Stimulated activated CD8-positive, alpha-beta memory T cell treated with anti-CD3 and anti-CD28 coated beads, Interleukin-4, amount 100 ng/mL, for 4 hours (primary cell): Measurements from ENCODE around the gene USP17L21.
A peak's percentile ranks its signal among the peaks of the same experiment; 100 is the strongest.
"Not testable (repeated sequence)": the region's sequence is repeated elsewhere in the genome, so short reads cannot be mapped to it uniquely, and the experiment has no call there.

ENCODE experiments used
- DNase-seq, 2 donors: peaks; one replicate each; pipeline ENCODE4 v3.0.0-alpha.2; 2020; ENCODE audit warnings: low read depth in 2 of 2, low spot score in 1 of 2

The USP17L21 gene, protein sequence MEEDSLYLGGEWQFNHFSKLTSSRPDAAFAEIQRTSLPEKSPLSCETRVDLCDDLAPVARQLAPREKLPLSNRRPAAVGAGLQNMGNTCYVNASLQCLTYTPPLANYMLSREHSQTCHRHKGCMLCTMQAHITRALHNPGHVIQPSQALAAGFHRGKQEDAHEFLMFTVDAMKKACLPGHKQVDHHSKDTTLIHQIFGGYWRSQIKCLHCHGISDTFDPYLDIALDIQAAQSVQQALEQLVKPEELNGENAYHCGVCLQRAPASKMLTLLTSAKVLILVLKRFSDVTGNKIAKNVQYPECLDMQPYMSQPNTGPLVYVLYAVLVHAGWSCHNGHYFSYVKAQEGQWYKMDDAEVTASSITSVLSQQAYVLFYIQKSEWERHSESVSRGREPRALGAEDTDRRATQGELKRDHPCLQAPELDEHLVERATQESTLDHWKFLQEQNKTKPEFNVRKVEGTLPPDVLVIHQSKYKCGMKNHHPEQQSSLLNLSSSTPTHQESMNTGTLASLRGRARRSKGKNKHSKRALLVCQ

DNA sequence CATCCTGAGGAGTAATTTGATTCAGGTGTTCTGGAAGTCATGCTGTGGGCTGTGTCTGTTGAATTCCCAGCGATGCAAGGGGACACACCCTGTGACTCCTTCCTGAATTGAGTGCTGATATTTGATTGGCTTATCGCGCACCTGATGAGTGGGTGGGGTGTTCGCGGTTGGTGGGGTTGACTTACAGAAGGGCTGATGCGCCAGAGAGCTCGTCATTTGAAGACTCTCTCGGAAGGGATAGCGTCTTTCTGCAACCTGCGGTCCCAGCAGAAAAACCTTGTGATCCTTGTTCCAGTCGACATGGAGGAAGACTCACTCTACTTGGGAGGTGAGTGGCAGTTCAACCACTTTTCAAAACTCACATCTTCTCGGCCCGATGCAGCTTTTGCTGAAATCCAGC lies at the start of gene USP17L21:
TSS of gene USP17L21 (plus strand) at position 301 of the 400 bp plus-strand sequence. CDS start at position 301, 0 bp downstream.
- DNase-seq, result not testable (repeated sequence)

DNA sequence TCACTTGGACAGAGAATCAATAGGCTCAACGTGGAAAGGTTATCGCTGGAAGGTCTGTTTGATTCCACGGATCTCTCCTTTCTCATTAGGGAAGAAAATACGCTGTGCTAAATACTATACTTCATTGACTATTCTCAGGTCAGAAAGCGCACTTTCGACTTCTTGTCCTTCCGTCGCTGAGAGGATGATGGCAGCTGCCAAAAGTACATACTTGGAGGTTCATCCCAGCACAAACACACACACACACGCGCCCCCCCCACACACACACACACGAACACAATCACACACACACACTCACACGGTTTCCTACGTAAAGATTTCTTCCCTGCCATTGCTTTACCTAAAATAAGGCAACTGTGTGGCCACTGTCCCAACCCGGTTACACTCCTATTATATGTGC lies 48.0 kb upstream of the USP17L21 start:
- DNase-seq, result not testable (repeated sequence)

DNA sequence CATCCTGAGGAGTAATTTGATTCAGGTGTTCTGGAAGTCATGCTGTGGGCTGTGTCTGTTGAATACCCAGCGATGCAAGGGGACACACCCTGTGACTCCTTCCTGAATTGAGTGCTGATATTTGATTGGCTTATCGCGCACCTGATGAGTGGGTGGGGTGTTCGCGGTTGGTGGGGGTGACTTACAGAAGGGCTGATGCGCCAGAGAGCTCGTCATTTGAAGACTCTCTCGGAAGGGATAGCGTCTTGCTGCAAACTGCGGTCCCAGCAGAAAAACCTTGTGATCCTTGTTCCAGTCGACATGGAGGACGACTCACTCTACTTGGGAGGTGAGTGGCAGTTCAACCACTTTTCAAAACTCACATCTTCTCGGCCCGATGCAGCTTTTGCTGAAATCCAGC lies 47.6 kb upstream of the USP17L21 start, which contains the start of gene USP17L11:
TSS of gene USP17L11 (plus strand) at position 301 of the 400 bp plus-strand sequence. CDS start at position 301, 0 bp downstream.
- not testable (repeated sequence) for DNase-seq

DNA sequence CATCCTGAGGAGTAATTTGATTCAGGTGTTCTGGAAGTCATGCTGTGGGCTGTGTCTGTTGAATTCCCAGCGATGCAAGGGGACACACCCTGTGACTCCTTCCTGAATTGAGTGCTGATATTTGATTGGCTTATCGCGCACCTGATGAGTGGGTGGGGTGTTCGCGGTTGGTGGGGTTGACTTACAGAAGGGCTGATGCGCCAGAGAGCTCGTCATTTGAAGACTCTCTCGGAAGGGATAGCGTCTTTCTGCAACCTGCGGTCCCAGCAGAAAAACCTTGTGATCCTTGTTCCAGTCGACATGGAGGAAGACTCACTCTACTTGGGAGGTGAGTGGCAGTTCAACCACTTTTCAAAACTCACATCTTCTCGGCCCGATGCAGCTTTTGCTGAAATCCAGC lies 42.8 kb upstream of the USP17L21 start, which contains the start of gene USP17L12:
TSS of gene USP17L12 (plus strand) at position 301 of the 400 bp plus-strand sequence. CDS start at position 301, 0 bp downstream.
- DNase-seq, result not testable (repeated sequence)

DNA sequence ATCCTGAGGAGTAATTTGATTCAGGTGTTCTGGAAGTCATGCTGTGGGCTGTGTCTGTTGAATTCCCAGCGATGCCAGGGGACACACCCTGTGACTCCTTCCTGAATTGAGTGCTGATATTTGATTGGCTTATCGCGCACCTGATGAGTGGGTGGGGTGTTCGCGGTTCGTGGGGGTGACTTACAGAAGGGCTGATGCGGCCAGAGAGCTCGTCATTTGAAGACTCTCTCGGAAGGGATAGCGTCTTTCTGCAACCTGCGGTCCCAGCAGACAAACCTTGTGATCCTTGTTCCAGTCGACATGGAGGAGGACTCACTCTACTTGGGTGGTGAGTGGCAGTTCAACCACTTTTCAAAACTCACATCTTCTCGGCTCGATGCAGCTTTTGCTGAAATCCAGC lies 38.1 kb upstream of the USP17L21 start, which contains the start of gene USP17L13:
TSS of gene USP17L13 (plus strand) at position 301 of the 400 bp plus-strand sequence. CDS start at position 301, 0 bp downstream.
- not testable (repeated sequence) for DNase-seq

DNA sequence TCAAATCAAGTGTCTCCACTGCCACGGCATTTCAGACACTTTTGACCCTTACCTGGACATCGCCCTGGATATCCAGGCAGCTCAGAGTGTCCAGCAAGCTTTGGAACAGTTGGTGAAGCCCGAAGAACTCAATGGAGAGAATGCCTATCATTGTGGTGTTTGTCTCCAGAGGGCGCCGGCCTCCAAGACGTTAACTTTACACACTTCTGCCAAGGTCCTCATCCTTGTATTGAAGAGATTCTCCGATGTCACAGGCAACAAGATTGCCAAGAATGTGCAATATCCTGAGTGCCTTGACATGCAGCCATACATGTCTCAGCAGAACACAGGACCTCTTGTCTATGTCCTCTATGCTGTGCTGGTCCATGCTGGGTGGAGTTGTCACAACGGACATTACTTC lies 32.4 kb upstream of the USP17L21 start:
- not testable (repeated sequence) for DNase-seq

DNA sequence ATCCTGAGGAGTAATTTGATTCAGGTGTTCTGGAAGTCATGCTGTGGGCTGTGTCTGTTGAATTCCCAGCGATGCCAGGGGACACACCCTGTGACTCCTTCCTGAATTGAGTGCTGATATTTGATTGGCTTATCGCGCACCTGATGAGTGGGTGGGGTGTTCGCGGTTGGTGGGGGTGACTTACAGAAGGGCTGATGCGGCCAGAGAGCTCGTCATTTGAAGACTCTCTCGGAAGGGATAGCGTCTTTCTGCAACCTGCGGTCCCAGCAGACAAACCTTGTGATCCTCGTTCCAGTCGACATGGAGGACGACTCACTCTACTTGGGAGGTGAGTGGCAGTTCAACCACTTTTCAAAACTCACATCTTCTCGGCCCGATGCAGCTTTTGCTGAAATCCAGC lies 28.6 kb upstream of the USP17L21 start, which contains the start of gene USP17L15:
TSS of gene USP17L15 (plus strand) at position 301 of the 400 bp plus-strand sequence. CDS start at position 301, 0 bp downstream.
- not testable (repeated sequence) for DNase-seq

DNA sequence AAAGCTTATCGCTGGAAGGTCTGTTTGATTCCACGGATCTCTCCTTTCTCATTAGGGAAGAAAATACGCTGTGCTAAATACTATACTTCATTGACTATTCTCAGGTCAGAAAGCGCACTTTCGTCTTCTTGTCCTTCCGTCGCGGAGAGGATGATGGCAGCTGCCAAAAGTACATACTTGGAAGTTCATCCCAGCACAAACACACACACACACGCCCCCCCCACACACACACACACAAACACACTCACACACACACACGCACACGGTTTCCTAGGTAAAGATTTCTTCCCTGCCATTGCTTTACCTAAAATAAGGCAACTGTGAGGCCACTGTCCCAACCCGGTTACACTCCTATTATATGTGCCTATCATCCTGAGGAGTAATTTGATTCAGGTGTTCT lies 24.2 kb upstream of the USP17L21 start:
- not testable (repeated sequence) for DNase-seq

DNA sequence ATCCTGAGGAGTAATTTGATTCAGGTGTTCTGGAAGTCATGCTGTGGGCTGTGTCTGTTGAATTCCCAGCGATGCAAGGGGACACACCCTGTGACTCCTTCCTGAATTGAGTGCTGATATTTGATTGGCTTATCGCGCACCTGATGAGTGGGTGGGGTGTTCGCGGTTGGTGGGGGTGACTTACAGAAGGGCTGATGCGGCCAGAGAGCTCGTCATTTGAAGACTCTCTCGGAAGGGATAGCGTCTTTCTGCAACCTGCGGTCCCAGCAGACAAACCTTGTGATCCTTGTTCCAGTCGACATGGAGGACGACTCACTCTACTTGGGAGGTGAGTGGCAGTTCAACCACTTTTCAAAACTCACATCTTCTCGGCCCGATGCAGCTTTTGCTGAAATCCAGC lies 19.1 kb upstream of the USP17L21 start, which contains the start of gene USP17L17:
TSS of gene USP17L17 (plus strand) at position 301 of the 400 bp plus-strand sequence. CDS start at position 301, 0 bp downstream.
- DNase-seq, result not testable (repeated sequence)

DNA sequence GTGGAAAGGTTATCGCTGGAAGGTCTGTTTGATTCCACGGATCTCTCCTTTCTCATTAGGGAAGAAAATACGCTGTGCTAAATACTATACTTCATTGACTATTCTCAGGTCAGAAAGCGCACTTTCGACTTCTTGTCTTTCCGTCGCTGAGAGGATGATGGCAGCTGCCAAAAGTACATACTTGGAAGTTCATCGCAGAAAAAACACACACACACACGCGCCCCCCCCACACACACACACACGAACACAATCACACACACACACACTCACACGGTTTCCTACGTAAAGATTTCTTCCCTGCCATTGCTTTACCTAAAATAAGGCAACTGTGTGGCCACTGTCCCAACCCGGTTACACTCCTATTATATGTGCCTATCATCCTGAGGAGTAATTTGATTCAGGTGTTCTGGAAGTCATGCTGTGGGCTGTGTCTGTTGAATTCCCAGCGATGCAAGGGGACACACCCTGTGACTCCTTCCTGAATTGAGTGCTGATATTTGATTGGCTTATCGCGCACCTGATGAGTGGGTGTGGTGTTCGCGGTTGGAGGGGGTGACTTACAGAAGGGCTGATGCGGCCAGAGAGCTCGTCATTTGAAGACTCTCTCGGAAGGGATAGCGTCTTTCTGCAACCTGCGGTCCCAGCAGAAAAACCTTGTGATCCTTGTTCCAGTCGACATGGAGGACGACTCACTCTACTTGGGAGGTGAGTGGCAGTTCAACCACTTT lies 14.6 kb upstream of the USP17L21 start, which contains the start of gene USP17L18:
TSS of gene USP17L18 (plus strand) at position 678 of the 728 bp plus-strand sequence. CDS start at position 678, 0 bp downstream.
- DNase-seq, result peak in 1 of 2 donors; percentile 0

DNA sequence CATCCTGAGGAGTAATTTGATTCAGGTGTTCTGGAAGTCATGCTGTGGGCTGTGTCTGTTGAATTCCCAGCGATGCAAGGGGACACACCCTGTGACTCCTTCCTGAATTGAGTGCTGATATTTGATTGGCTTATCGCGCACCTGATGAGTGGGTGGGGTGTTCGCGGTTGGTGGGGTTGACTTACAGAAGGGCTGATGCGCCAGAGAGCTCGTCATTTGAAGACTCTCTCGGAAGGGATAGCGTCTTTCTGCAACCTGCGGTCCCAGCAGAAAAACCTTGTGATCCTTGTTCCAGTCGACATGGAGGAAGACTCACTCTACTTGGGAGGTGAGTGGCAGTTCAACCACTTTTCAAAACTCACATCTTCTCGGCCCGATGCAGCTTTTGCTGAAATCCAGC lies 9.6 kb upstream of the USP17L21 start, which contains the start of gene USP17L19:
TSS of gene USP17L19 (plus strand) at position 301 of the 400 bp plus-strand sequence. CDS start at position 301, 0 bp downstream.
- DNase-seq, result not testable (repeated sequence)

DNA sequence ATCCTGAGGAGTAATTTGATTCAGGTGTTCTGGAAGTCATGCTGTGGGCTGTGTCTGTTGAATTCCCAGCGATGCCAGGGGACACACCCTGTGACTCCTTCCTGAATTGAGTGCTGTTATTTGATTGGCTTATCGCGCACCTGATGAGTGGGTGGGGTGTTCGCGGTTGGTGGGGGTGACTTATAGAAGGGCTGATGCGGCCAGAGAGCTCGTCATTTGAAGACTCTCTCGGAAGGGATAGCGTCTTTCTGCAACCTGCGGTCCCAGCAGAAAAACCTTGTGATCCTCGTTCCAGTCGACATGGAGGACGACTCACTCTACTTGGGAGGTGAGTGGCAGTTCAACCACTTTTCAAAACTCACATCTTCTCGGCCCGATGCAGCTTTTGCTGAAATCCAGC lies 4.8 kb upstream of the USP17L21 start, which contains the start of gene USP17L20:
TSS of gene USP17L20 (plus strand) at position 301 of the 400 bp plus-strand sequence. CDS start at position 301, 0 bp downstream.
- not testable (repeated sequence) for DNase-seq

DNA sequence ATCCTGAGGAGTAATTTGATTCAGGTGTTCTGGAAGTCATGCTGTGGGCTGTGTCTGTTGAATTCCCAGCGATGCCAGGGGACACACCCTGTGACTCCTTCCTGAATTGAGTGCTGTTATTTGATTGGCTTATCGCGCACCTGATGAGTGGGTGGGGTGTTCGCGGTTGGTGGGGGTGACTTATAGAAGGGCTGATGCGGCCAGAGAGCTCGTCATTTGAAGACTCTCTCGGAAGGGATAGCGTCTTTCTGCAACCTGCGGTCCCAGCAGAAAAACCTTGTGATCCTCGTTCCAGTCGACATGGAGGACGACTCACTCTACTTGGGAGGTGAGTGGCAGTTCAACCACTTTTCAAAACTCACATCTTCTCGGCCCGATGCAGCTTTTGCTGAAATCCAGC lies 4.6 kb downstream of the USP17L21 start, which contains the start of gene USP17L22:
TSS of gene USP17L22 (plus strand) at position 301 of the 400 bp plus-strand sequence. CDS start at position 301, 0 bp downstream.
- DNase-seq, result not testable (repeated sequence)

DNA sequence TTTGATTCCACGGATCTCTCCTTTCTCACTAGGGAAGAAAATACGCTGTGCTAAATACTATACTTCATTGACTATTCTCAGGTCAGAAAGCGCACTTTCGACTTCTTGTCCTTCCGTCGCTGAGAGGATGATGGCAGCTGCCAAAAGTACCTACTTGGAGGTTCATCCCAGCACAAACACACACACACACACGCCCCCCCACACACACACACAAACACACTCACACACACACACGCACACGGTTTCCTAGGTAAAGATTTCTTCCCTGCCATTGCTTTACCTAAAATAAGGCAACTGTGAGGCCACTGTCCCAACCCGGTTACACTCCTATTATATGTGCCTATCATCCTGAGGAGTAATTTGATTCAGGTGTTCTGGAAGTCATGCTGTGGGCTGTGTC lies 9.0 kb downstream of the USP17L21 start:
- peak in 1 of 2 donors; percentile 3 for DNase-seq
